Left lung (tissue), 10 donors: ENCODE results near the gene IGSF3. TPM values are rescaled to one million over a fixed set of nuclear protein-coding genes. Genes with fewer than 3 reads are reported as not detected.
A peak's percentile ranks its signal among the peaks of the same experiment; 100 is the strongest.

Experiments used
- ATAC-seq: fragments of 200-7000 bp; cut with Tn5 transposase; one replicate; pipeline ENCODE4 v1.9.1; 2020; ENCODE audit warnings: moderate library complexity
- DNase-seq, 4 donors: peaks; one replicate each; pipeline ENCODE4 v3.0.0-alpha.2; 2013 to 2020
- H3K27ac ChIP-seq, 2 donors: fragments of 200-600 bp; sonication (generic) in 1 of 2; one replicate each; pipeline versions ENCODE4 v1.5.0 to v1.8.0; 2020 to 2021
- H3K27me3 ChIP-seq, 2 donors: fragments of 200-600 bp; sonication (generic) in 1 of 2; one replicate each; pipeline versions ENCODE4 v1.5.0 to v1.8.0; 2020 to 2021
- H3K36me3 ChIP-seq, 2 donors: fragments of 200-600 bp; sonication (generic) in 1 of 2; one replicate each; pipeline versions ENCODE4 v1.5.0 to v1.8.0; 2020 to 2021
- H3K4me1 ChIP-seq, 2 donors: fragments of 200-600 bp; one replicate each; pipeline ENCODE4 v1.8.0; 2021
- H3K4me3 ChIP-seq, 2 donors: fragments of 200-600 bp; sonication (generic) in 1 of 2; one replicate each; pipeline versions ENCODE4 v1.5.0 to v1.8.0; 2020 to 2021; ENCODE audit warnings: mild to moderate bottlenecking in 1 of 2
- H3K9me3 ChIP-seq, 2 donors: fragments of 200-600 bp; sonication (generic) in 1 of 2; one replicate each; pipeline versions ENCODE4 v1.5.0 to v1.8.0; 2020 to 2021
- intact Hi-C, 2 donors: fragments of 100-400 bp; cut with DNase I; formaldehyde crosslinking; loops; one replicate each; pipeline versions ENCODE4 v1.11.2 to v1.14.2; 2022
- polyA plus RNA-seq, 6 donors: library from polyadenylated mRNA; unstranded; fragments of 120-200 nt; gene quantifications; one replicate each; pipeline ENCODE4 v1.2.1, GENCODE V29; 2013; ENCODE audit not compliant: insufficient read length in 6 of 6
- total RNA-seq, 2 donors: library from RNA; stranded (reverse); fragmentation: NEBNext Ultra II Directional; extraction: Animal tissue kit (Norgen Biotek cat#: 25700); gene quantifications; one replicate each; pipeline ENCODE4 v1.2.1, GENCODE V29; 2021
- TF ChIP-seq, protein P1 (sequence below), 2 donors: fragments of 200-600 bp; sonication (generic) in 1 of 2; IDR thresholded peaks; one replicate each; pipeline versions ENCODE4 v1.5.0 to v1.8.0; 2021; ENCODE audit warnings: antibody characterized with exemption in 2 of 2
- donor health status: DM: no; HTN: yes; CAD: no.
- donor health status: DM: no; HTN: no; CAD: no.

Gene IGSF3
- total and polyA plus RNA-seq, 8 donors: 12.6 to 52.4 (median 48.5) TPM

DNA sequence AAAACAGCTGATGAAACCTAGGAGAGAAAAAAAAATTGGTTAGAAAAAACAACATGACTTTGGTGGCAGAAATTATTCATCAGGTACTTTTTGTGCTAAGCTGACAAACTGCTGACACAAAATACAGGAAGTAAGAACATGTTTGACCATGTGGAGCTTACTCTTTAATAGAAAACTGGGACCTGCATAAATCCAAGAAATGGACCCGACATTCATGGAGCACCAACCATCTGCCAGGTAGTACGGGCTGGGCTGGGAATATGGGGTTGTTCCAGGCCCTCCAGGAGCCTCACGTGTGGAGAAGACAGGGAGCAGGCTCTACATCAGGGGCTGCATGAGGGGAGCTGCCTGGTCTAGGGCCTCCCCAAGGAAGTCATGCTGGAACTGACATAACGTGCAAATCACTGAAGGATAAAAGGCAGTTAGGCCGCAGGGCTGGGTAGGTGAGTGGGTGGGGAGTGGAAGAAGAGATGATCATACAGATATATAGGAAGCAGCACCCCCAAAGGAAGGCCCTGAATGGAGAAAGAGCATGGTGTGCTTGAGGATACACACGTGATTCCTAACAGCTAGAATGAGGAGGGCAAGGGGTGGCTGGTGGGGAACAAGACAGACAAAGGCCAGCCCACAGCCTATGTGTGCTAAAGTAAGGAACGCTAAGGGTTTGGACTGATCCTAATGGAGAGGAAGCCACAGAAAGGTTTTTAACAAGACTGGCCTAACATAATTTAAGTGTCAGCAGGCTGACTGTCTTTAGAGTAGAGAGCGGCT is 122.8 kb downstream of the IGSF3 start:
- no peaks in the 10 kb centered on the region for H3K9me3 ChIP-seq
- no peak overlapping the region for H3K4me3 ChIP-seq
- ATAC-seq: no peak
- intact Hi-C loops: no loop called here
- DNase-seq: no peak
- peaks cover 0 to 26% of the 10 kb centered on the region in 2 donors for H3K36me3 ChIP-seq
- H3K4me1 ChIP-seq: peaks cover 2 to 32% of the 10 kb centered on the region in 2 donors
- TF ChIP-seq, protein P1, sequence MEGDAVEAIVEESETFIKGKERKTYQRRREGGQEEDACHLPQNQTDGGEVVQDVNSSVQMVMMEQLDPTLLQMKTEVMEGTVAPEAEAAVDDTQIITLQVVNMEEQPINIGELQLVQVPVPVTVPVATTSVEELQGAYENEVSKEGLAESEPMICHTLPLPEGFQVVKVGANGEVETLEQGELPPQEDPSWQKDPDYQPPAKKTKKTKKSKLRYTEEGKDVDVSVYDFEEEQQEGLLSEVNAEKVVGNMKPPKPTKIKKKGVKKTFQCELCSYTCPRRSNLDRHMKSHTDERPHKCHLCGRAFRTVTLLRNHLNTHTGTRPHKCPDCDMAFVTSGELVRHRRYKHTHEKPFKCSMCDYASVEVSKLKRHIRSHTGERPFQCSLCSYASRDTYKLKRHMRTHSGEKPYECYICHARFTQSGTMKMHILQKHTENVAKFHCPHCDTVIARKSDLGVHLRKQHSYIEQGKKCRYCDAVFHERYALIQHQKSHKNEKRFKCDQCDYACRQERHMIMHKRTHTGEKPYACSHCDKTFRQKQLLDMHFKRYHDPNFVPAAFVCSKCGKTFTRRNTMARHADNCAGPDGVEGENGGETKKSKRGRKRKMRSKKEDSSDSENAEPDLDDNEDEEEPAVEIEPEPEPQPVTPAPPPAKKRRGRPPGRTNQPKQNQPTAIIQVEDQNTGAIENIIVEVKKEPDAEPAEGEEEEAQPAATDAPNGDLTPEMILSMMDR (IDR thresholded peaks at IDR 0.05): no peak
- no peaks in the 10 kb centered on the region for H3K27me3 ChIP-seq
- H3K27ac ChIP-seq: no peak overlapping the region

DNA sequence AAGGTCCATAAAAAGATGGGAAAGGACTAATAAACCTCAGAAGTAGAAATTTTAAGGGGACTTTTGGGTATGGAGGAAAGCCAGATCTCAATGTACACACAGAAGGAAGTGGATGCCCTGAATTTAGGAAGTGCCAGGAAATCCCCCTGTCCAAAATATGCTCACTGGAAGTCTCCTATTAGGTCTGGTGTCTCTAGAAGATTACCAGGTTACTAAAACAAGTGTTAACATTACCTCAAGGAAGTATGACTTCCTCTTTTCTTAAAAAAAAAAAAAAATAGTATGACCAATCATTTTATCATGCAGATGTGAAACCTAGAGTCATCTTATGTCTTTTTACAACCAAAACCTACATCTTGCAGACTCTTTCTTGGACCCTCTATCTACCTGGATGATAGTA is 127.4 kb downstream of the IGSF3 start:
- Histone ChIP-seq H3K9me3 (no peaks in the 10 kb centered on the region), H3K36me3 (peaks cover 0 to 45% of the 10 kb centered on the region in 2 donors), H3K4me1 (peaks cover 2 to 55% of the 10 kb centered on the region in 2 donors), H3K27me3 (no peaks in the 10 kb centered on the region), H3K4me3 (no peak overlapping the region), H3K27ac (peak overlapping the region in 1 of 2 donors; percentile 75)
- intact Hi-C loops: no loop called here
- DNase-seq: no peak
- no peak for ATAC-seq
- TF ChIP-seq, protein P1 (IDR thresholded peaks at IDR 0.05): no peak

DNA sequence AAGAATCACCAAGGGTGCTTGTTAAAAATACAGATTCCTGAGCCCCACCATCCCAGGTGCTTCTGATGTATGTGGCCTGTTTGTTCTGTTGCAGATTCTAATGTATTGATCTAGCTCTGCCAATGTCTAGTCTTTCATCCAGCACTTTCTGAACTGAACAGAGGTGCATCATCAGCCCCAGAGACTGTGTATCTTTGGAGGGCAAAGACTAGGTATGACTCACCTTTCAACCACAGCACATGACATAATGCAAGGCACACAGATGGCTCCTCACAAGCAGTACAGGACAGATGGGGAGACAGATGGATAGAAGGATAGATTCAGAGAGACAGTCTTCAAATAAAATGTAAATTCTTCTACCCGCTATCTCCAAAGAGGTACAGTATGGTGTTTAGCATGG is 129.0 kb downstream of the IGSF3 start:
- ATAC-seq (peak; percentile 32), DNase-seq (no peak)
- peak overlapping the region in 1 of 2 donors; percentile 75 for H3K27ac ChIP-seq

DNA sequence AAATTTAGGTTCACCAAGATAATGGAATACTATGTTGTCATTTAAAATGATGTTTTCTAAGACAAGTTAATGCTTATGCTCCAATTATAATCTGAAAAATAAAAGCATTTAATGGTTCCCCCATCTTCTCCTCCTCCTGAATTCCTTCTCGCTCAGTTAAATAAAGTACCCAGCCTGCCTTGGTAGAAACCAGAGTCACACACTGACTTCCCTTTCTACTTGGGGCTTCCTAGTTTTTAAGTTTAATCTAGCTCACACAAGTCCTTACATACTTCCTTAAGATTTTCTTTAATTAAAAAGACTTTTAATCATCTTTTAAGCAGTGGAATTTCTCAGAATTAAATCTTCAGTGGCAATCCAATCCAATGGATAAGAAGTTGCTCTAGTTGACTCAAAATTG is 129.6 kb downstream of the IGSF3 start:
- Histone ChIP-seq H3K36me3 (peaks cover 0 to 53% of the 10 kb centered on the region in 2 donors), H3K27me3 (no peaks in the 10 kb centered on the region), H3K27ac (peak overlapping the region in 1 of 2 donors; percentile 75), H3K4me1 (peaks cover 2 to 47% of the 10 kb centered on the region in 2 donors), H3K9me3 (no peaks in the 10 kb centered on the region), H3K4me3 (no peak overlapping the region)
- ATAC-seq (no peak), DNase-seq (no peak)
- TF ChIP-seq, protein P1 (IDR thresholded peaks at IDR 0.05): no peak
- intact Hi-C loops: no loop called here

More for the DNA sequence above, 129.0 kb downstream of the IGSF3 start:
- no peak overlapping the region for H3K4me3 ChIP-seq
- intact Hi-C loops: no loop called here
- H3K36me3 ChIP-seq: peaks cover 0 to 53% of the 10 kb centered on the region in 2 donors
- H3K4me1 ChIP-seq: peaks cover 2 to 42% of the 10 kb centered on the region in 2 donors
- H3K27me3 ChIP-seq: no peaks in the 10 kb centered on the region
- TF ChIP-seq, protein P1 (IDR thresholded peaks at IDR 0.05): no peak
- H3K9me3 ChIP-seq: no peaks in the 10 kb centered on the region

DNA sequence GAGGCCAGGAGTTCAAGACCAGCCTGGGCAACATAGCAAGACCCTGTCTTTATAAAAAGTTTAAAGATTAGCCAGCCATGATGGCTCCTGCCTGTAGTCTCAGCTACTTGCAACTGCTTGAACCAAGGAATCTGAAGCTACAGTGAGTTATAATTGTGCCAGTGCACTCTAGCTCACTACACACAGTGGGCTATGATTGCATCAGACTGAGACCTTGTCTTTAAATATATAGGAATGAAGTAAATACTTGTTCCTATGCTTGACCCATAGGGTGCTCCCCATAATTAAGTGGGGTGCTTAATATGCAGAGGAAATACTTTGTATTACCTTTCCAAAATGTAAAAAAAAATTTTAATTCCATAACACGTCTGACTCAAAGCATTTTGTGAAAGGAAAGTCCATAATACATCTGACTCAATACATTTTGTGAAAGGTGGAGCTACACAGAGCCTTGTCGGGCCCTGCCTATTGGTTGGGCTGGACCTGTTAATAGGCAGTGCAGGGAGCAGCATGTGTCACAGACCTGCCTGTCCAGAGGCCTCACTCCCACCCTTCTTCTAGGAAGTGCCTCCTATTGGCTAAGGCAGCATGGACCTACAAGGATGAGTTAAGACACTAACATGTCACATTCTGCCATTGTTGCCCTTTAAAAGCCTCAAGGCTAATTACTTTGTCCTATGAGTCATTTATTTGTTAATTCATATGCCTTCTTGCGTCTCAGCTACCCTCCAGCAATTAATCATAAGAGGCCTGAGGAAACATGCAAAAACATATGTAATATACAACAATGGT is 130.3 kb downstream of the IGSF3 start:
- H3K36me3 ChIP-seq: peaks cover 0 to 52% of the 10 kb centered on the region in 2 donors
- H3K27me3 ChIP-seq: no peaks in the 10 kb centered on the region
- TF ChIP-seq, protein P1 (IDR thresholded peaks at IDR 0.05): no peak
- no peak overlapping the region for H3K4me3 ChIP-seq
- peak overlapping the region in 1 of 2 donors; percentile 75 for H3K27ac ChIP-seq
- peak; percentile 30 for ATAC-seq
- intact Hi-C loops: no loop called here
- H3K4me1 ChIP-seq: peaks cover 2 to 53% of the 10 kb centered on the region in 2 donors
- H3K9me3 ChIP-seq: no peaks in the 10 kb centered on the region
- no peak for DNase-seq
